Stimulated activated CD4-positive, alpha-beta T cell treated with anti-CD3 and anti-CD28 coated beads, Interleukin-2, amount 100 ng/mL, for 48 hours (primary cell): ENCODE results near the gene CHPT1.
"Not testable (repeated sequence)": the region's sequence is repeated elsewhere in the genome, so short reads cannot be mapped to it uniquely, and the experiment has no call there.

Experiments used
- DNase-seq, 2 donors: peaks; one replicate each; pipeline ENCODE4 v3.0.0-alpha.2; 2020

CHPT1 gene

DNA sequence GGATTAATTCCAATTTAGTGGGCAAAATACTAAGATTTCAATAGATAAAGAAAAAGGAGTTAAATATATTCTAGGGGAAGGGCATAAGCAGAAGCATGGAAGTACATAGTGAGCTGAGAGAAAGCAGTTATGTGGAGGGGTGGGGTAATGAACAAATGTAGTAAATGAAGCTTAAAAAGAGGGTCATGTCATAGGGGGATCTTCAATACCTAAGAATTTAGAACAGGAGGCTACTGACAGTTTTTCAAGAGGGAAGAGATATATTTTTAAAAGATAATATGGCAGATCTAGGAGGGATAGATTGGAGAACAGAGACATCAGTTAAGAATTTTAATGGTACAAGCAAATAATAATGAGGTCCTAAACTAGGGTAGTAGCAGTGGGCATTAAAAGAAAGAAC is 32.4 kb downstream of the CHPT1 start:
- DNase-seq = no peak

GRCh38 chr12:101732318-101732717 is 34.9 kb downstream of the CHPT1 start:
- no peak for DNase-seq

GRCh38 chr12:101733166-101733565 is 35.7 kb downstream of the CHPT1 start:
- no peak for DNase-seq

- DNase-seq = not testable (repeated sequence)
These were observed 37.0 kb downstream of the CHPT1 start for GRCh38 chr12:101734482-101734881.

DNA sequence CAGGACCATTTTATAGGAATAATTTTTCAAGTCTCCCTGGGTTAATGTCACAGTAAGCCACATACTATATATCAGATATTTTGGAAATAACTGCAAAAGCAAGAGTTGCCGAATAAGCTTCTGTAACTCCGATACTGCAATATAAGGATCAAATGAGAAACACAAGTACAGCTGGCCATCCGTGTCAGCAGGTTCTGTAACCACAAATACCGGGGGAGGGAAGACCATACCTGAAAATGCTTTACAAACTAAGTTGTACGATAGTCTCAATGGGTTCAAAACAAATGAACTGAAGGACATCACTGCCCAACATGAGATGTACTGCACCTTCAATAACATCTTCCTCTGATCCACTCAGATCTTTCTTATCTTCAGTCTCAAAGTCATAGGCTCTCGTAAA is 40.0 kb downstream of the CHPT1 start:
- no peak for DNase-seq

- DNase-seq = no peak
These were observed 41.7 kb downstream of the CHPT1 start, which contains the start of gene SYCP3 for GRCh38 chr12:101738920-101739665. TSS of gene SYCP3 (minus strand) at chr12:101739462. CDS start at chr12:101737935, 1,527 bp downstream.

- no peak for DNase-seq
These were observed 43.1 kb downstream of the CHPT1 start for GRCh38 chr12:101740566-101740965.

DNA sequence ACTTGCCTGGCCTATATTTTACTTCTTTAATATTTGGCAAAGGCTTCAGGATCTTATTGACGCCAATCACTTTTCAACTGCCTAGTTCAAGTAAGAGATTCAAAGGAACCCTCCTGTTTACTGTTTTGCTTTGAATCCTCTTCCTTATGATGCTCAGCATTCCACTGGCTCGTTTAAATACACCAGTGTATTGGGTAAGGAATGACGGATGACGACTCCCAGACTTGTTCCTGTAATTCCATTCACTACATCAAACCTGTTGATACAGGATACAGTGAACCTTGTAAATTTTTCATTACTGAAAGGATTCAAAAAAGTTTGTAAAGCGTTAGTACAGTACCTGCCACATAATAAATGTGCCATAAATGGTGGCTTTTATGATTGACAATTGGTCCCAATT is 43.5 kb downstream of the CHPT1 start:
- no peak for DNase-seq

- DNase-seq = no peak
These were observed 45.8 kb downstream of the CHPT1 start for GRCh38 chr12:101743242-101743641.

- DNase-seq = no peak
These were observed 46.5 kb downstream of the CHPT1 start for GRCh38 chr12:101743724-101744472.

GRCh38 chr12:101745481-101745880 is 48.0 kb downstream of the CHPT1 start:
- DNase-seq = no peak

DNA sequence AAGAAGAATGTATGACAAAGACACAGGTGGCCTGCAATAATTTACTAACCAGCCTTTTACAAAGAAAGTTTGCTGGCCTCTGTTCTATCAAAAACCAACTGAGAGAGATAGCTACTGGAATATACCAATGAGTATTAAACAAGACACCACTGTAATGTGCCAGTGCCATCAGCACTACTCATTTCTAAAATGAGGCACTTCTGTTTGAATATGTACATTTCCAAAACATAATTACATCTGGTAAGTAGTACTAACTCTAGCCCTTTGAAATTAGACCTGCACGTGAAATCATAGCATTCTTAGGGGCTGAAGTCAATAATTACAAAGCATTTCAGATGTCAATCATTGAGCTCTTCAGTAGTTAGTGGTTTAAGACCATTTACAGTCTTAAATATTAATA is 48.8 kb downstream of the CHPT1 start:
- DNase-seq = no peak

- no peak for DNase-seq
These were observed 49.2 kb downstream of the CHPT1 start for GRCh38 chr12:101746661-101747060.

- DNase-seq = no peak
These were observed 50.3 kb downstream of the CHPT1 start for GRCh38 chr12:101747697-101748096.

DNA sequence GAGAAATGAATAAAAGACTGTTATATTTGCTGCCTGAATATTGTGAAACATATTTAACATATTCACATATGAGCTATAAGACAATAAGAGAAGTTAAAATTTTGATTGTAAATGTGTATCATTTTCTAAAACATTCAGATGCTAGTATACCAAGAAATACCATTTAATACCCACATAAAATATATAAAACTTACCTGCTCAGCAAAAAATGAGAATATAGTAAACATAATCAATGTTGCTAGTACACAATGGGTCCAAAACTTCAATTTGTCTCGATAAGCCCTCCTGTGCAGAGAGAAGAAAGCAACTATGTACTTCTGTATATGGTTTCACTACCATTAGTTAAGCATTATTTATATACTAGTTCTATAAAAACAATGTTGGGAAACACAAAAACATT is 51.5 kb downstream of the CHPT1 start:
- DNase-seq = no peak

GRCh38 chr12:101749657-101750056 is 52.2 kb downstream of the CHPT1 start:
- no peak for DNase-seq

DNA sequence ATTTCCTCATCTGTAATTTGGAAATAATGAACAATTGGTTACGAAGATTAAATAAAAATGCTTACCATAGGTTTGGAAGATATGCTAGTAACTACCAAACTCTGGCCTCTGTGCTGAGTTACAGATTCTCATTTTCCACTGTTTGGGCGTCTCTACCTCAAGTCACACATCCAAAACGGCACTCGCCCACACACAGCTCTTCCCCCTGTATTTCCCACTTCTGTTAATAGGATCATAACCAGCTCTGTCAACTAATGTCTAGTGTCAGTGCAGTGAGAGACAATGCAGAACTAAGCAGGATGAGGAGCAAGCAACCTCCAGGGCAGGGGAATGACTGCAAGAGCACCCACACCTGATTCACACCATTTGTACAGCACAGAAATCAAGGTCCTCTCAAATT is 52.7 kb downstream of the CHPT1 start:
- no peak for DNase-seq

GRCh38 chr12:101759396-101760047 is 62.1 kb downstream of the CHPT1 start:
- DNase-seq = no peak

GRCh38 chr12:101761350-101761749 is 63.9 kb downstream of the CHPT1 start:
- DNase-seq = no peak

DNA sequence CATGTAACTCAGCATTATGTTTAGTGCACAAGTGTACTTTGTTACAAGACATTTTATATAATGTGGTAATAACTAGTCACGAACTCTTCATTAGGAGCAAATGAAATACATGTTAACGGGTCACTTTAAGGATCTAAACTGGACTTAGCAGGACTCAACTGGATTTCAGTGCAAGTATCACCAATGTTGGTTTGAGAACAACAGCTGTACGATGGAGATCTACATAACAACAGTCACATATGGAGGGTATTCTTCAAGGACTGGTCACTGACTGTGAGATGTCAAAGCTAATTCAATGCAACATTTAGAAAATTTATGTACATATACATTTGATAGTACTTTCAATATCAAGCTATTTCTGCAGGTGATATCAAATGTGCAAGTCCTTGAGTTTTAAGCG is 64.3 kb downstream of the CHPT1 start:
- no peak for DNase-seq

DNA sequence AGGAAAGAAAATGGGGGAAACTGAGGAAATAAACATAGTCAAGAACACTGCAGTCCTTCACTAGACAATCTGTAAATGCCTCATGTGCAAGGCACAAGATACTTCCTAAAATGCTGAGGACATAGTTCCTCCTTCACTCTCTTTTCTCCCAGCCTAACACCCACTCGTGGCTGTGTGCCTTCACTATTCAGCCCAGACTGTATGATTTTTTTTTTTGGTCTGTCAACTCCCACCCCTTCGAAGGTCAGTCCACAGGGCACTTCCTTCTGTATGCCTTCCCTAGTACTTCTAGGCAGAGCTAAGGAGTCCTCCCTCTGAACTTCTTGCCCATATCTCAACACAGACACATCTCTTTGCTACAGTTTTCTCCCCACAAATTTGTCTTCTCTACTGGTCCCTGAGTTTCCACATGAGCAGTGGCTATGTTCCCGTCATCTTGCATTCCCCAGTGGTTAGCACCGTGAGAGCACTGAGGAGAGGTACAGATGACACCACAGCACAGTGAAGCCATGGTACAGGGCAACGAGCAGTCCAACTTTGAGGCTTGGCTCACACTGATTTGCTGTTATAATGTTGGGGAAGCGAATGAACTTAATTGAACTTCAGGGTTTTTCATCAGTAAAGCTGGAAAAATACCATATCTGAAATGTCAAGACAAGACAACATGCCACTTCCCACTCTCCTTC is 65.9 kb downstream of the CHPT1 start:
- no peak for DNase-seq

- DNase-seq = no peak
These were observed 66.8 kb downstream of the CHPT1 start for GRCh38 chr12:101764051-101764792.

- DNase-seq = no peak
These were observed 70.1 kb downstream of the CHPT1 start for GRCh38 chr12:101767537-101767936.
